ENCODE measurements around the gene VAV3.

- TF ChIP-seq CTCF (IDR thresholded peaks at IDR 0.05) (no peak), POLR2A (IDR thresholded peaks at IDR 0.05) (no peak)
Measured at GRCh38 chr1:107525145-107525544, 439.8 kb downstream of the VAV3 start.

Data from body of pancreas (tissue), 4 donors.